H9 (cell line): Measurements from ENCODE around the gene OR2M5. TPM values are rescaled to one million over a fixed set of nuclear protein-coding genes. Genes with fewer than 3 reads are reported as not detected.

ENCODE experiments used
- DNase-seq: peaks from one replicate; pipeline ENCODE4 v3.0.0-alpha.2; 2017
- H2AFZ ChIP-seq: one replicate; pipeline ENCODE4 v1.6.1; 2013; ENCODE audit warnings: mild to moderate bottlenecking, low read length, control low read depth, moderate library complexity
- H2AK5ac ChIP-seq: 2 replicates; pipeline ENCODE4 v1.6.1; 2013; ENCODE audit warnings: low read length, control low read depth, mixed read lengths; ENCODE audit not compliant: insufficient read length
- H2BK120ac ChIP-seq: one replicate; pipeline ENCODE4 v1.6.1; 2013; ENCODE audit warnings: low read depth, mild to moderate bottlenecking, low read length, control low read depth, inconsistent platforms; ENCODE audit not compliant: poor library complexity, severe bottlenecking
- H2BK12ac ChIP-seq: 2 replicates; pipeline ENCODE4 v1.6.1; 2013; ENCODE audit warnings: low read length, control low read depth, mixed read lengths, low read depth; ENCODE audit not compliant: insufficient read length
- H2BK15ac ChIP-seq: 2 replicates; pipeline ENCODE4 v1.6.1; 2013; ENCODE audit warnings: low read depth, low read length, control low read depth
- H2BK20ac ChIP-seq: one replicate; pipeline ENCODE4 v1.6.1; 2013; ENCODE audit warnings: low read depth, mild to moderate bottlenecking, low read length, control low read depth, inconsistent platforms; ENCODE audit not compliant: poor library complexity, severe bottlenecking
- H2BK5ac ChIP-seq: 2 replicates; pipeline ENCODE4 v1.6.1; 2013; ENCODE audit warnings: low read length, control low read depth, mixed read lengths; ENCODE audit not compliant: insufficient read length
- H3K14ac ChIP-seq: 2 replicates; pipeline ENCODE4 v1.6.1; 2013; ENCODE audit warnings: low read length, control low read depth; ENCODE audit not compliant: insufficient read depth
- H3K18ac ChIP-seq: 2 replicates; pipeline ENCODE4 v1.6.1; 2013; ENCODE audit warnings: low read depth, mild to moderate bottlenecking, mixed read lengths, low read length, control low read depth; ENCODE audit not compliant: insufficient read length
- H3K23ac ChIP-seq: 2 replicates; pipeline ENCODE4 v1.6.1; 2013; ENCODE audit warnings: low read length, control low read depth, mixed read lengths, low read depth; ENCODE audit not compliant: insufficient read length
- H3K23me2 ChIP-seq: 2 replicates; pipeline ENCODE4 v1.6.1; 2013; ENCODE audit warnings: low read depth, mild to moderate bottlenecking, mixed read lengths, low read length, control low read depth; ENCODE audit not compliant: insufficient read length, poor library complexity, severe bottlenecking
- H3K27ac ChIP-seq: 2 replicates; pipeline ENCODE4 v1.5.1; 2013; ENCODE audit warnings: low read length, control low read depth, mixed read lengths, low read depth; ENCODE audit not compliant: insufficient read length
- H3K27me3 ChIP-seq: 2 replicates; pipeline ENCODE4 v1.6.1; 2013; ENCODE audit warnings: low read length, control low read depth, inconsistent platforms; ENCODE audit not compliant: insufficient read depth
- H3K4ac ChIP-seq: 2 replicates; pipeline ENCODE4 v1.6.1; 2013; ENCODE audit warnings: low read depth, mild to moderate bottlenecking, control low read depth, inconsistent platforms, low read length, moderate library complexity
- H3K4me1 ChIP-seq: 2 replicates; pipeline ENCODE4 v1.6.1; 2013; ENCODE audit warnings: low read length, control low read depth, inconsistent platforms; ENCODE audit not compliant: insufficient read depth
- H3K4me2 ChIP-seq: 2 replicates; pipeline ENCODE4 v1.6.1; 2013; ENCODE audit warnings: low read length, control low read depth, mixed read lengths; ENCODE audit not compliant: insufficient read length, insufficient read depth
- H3K56ac ChIP-seq: 2 replicates; pipeline ENCODE4 v1.6.1; 2013; ENCODE audit warnings: low read depth, mild to moderate bottlenecking, mixed read lengths, low read length, control low read depth; ENCODE audit not compliant: insufficient read length
- H3K79me1 ChIP-seq: 2 replicates; pipeline ENCODE4 v1.6.1; 2013; ENCODE audit warnings: low read depth, mild to moderate bottlenecking, moderate library complexity, low read length, control low read depth, inconsistent platforms; ENCODE audit not compliant: insufficient read depth, poor library complexity, severe bottlenecking
- H3K79me2 ChIP-seq: 2 replicates; pipeline ENCODE4 v1.6.1; 2013; ENCODE audit warnings: low read length, control low read depth, inconsistent platforms; ENCODE audit not compliant: insufficient read depth
- H3K9ac ChIP-seq: 2 replicates; pipeline ENCODE4 v1.6.1; 2013; ENCODE audit warnings: low read length, control low read depth, mixed read lengths; ENCODE audit not compliant: insufficient read length; ENCODE audit errors: extremely low read depth
- H3K9me3 ChIP-seq: one replicate; pipeline ENCODE4 v1.6.1; 2013; ENCODE audit warnings: low read depth, low read length, inconsistent platforms; ENCODE audit not compliant: control insufficient read depth
- H3T11ph ChIP-seq: one replicate; pipeline ENCODE4 v1.6.1; 2013; ENCODE audit warnings: mild to moderate bottlenecking, low read length, control low read depth, inconsistent platforms
- H4K20me1 ChIP-seq: one replicate; pipeline ENCODE4 v1.6.1; 2013; ENCODE audit not compliant: control insufficient read depth, insufficient read length, insufficient read depth
- H4K5ac ChIP-seq: 2 replicates; pipeline ENCODE4 v1.6.1; 2013; ENCODE audit warnings: low read depth, mild to moderate bottlenecking, mixed read lengths, low read length, control low read depth; ENCODE audit not compliant: insufficient read length
- H4K8ac ChIP-seq: replicated peaks from 2 replicates; pipeline ENCODE4 v1.6.1; 2013; ENCODE audit warnings: low read length, control low read depth, mixed read lengths, low read depth; ENCODE audit not compliant: insufficient read length
- H4K91ac ChIP-seq: 2 replicates; pipeline ENCODE4 v1.6.1; 2013; ENCODE audit warnings: low read depth, mild to moderate bottlenecking, moderate library complexity, mixed read lengths, low read length, control low read depth; ENCODE audit not compliant: insufficient read length
- H3K27ac Mint-ChIP-seq, 3 experiments: 2 replicates in 2 of 3; 3 replicates in 1 of 3; pipeline ENCODE4 v1.8.0; 2020 to 2021; ENCODE audit warnings: mixed read lengths in 3 of 3, mild to moderate bottlenecking in 1 of 3, moderate library complexity in 1 of 3
- H3K27me3 Mint-ChIP-seq: 2 replicates; pipeline ENCODE4 v1.8.0; 2021; ENCODE audit warnings: low read depth, mild to moderate bottlenecking, moderate library complexity, mixed read lengths
- H3K36me3 Mint-ChIP-seq, 3 experiments: 2 replicates in 2 of 3; 3 replicates in 1 of 3; pipeline ENCODE4 v1.8.0; 2020 to 2021; ENCODE audit warnings: low read depth in 3 of 3, mixed read lengths in 3 of 3; ENCODE audit not compliant: insufficient read depth in 1 of 3
- H3K4me1 Mint-ChIP-seq, 2 experiments: 2 replicates each; pipeline ENCODE4 v1.8.0; 2020; ENCODE audit warnings: mixed read lengths in 2 of 2
- H3K4me3 Mint-ChIP-seq, 2 experiments: 2 replicates in 1 of 2; 3 replicates in 1 of 2; pipeline ENCODE4 v1.8.0; 2020 to 2021; ENCODE audit warnings: mild to moderate bottlenecking in 2 of 2, mixed read lengths in 2 of 2, moderate library complexity in 1 of 2
- H3K9me3 Mint-ChIP-seq, 2 experiments: 2 replicates in 1 of 2; 3 replicates in 1 of 2; pipeline ENCODE4 v1.8.0; 2020; ENCODE audit warnings: mild to moderate bottlenecking in 2 of 2, mixed read lengths in 2 of 2, moderate library complexity in 1 of 2
- CTCF ChIP-seq: fragments of 200-600 bp; sonication (generic); conservative IDR thresholded peaks from 3 replicates; pipeline ENCODE4 v1.8.0; 2021; ENCODE audit warnings: antibody characterized with exemption, mild to moderate bottlenecking
- WGBS: extraction: QIAGEN DNeasy Blood & Tissue Kit; methylation state at CpG from one replicate; pipeline ENCODE4 v1.1.7; 2013; ENCODE audit warnings: missing lambda C conversion rate, low lambda C conversion rate, mixed read lengths; ENCODE audit not compliant: insufficient read length; ENCODE audit errors: extremely low coverage; 5-methylcytosine and 5-hydroxymethylcytosine counted together
- total RNA-seq: library from RNA; stranded (reverse); gene quantifications from 2 replicates; pipeline ENCODE4 v1.2.1, GENCODE V29; 2021

OR2M5 gene
- total RNA-seq, 1 experiment from 2014 or later, result not detected

- Histone ChIP-seq H3K14ac (no peak overlapping the region), H2BK15ac (no peak overlapping the region), H4K20me1 (no peaks in the 10 kb centered on the region), H3K9ac (no peak overlapping the region), H4K8ac (no peak overlapping the region), H2BK120ac (no peak overlapping the region), H3K4me1 (no peaks in the 10 kb centered on the region), H2BK20ac (no peak overlapping the region), H3K9me3 (peaks cover 73% of the 10 kb centered on the region), H2AK5ac (no peak overlapping the region), H4K5ac (no peak overlapping the region), H3K56ac (no peak overlapping the region), H3K18ac (no peak overlapping the region), H3K79me2 (no peaks in the 10 kb centered on the region), H3K4ac (no peak overlapping the region), H3K79me1 (no peaks in the 10 kb centered on the region), H3K23me2 (no peaks in the 10 kb centered on the region), H3K23ac (no peak overlapping the region), H2AFZ (no peak overlapping the region), H3K4me2 (no peak overlapping the region), H4K91ac (no peak overlapping the region), H3T11ph (no peak overlapping the region), H2BK5ac (no peak overlapping the region), H2BK12ac (no peak overlapping the region), H3K27ac (no peak overlapping the region), H3K27me3 (no peaks in the 10 kb centered on the region)
- no peak overlapping the region for H3K27ac Mint-ChIP-seq
- no peak for TF ChIP-seq CTCF
- no peaks in the 10 kb centered on the region for H3K4me1 Mint-ChIP-seq
- H3K36me3 Mint-ChIP-seq, result peaks cover 8 to 30% (median 16%) of the 10 kb centered on the region in 3 experiments; a peak in 5 of 7 replicates
- no peak overlapping the region for H3K4me3 Mint-ChIP-seq
- no CpG with 5 or more reads among the region's 1 CpG for WGBS
- H3K9me3 Mint-ChIP-seq, result peaks cover 83 to 89% of the 10 kb centered on the region in 2 experiments
- DNase-seq, result no peak
- no peaks in the 10 kb centered on the region; the same call in 1 of the 2 replicates for H3K27me3 Mint-ChIP-seq
These were observed 46.4 kb upstream of the OR2M5 start for GRCh38 chr1:248098529-248098928.
